Vagina (tissue), 2 donors: ENCODE measurements around the gene ITIH6.

Experiments
- CTCF ChIP-seq, 3 experiments: fragments of 450-650 bp in 2 of 3; fragments of 200-600 bp in 1 of 3; sonication (generic) in 1 of 3; IDR thresholded peaks; one replicate each; pipeline ENCODE4 v1.5.1; 2017 to 2019; ENCODE audit warnings: antibody characterized with exemption in 3 of 3, mild to moderate bottlenecking in 2 of 3, moderate library complexity in 2 of 3
- POLR2A ChIP-seq, 2 donors: fragments of 450-650 bp; IDR thresholded peaks; one replicate each; pipeline ENCODE4 v1.6.1; 2017; ENCODE audit warnings: antibody characterized with exemption in 2 of 2, mild to moderate bottlenecking in 2 of 2, moderate library complexity in 2 of 2

DNA sequence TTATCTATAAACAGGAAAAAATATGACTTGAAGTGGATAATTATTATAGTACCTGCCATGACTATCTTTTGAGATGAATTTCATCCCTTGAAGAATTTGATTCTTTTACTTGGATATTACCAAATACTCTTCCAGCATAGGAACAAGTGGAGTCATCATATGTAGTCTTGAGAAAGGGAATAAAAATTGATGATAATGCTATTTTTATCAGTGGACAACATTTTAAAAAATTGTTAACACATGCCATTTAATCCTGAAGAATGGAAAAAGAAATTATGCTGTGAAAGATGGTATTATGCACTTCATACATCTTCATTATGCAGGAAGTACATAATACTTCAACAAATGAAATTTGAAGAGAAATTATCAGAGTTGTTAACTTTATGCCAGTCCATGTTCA lies 83.6 kb downstream of the ITIH6 start:
- no peak for TF ChIP-seq POLR2A (IDR thresholded peaks at IDR 0.05)
- no peak for TF ChIP-seq CTCF (IDR thresholded peaks at IDR 0.05)
